Superior temporal gyrus (tissue), 1 donor: ENCODE data around the gene PNPLA2.

Experiments used
- DNase-seq: peaks from one replicate; pipeline ENCODE4 v3.0.0-alpha.2; 2016; ENCODE audit errors: extremely low spot score

PNPLA2 gene

DNA sequence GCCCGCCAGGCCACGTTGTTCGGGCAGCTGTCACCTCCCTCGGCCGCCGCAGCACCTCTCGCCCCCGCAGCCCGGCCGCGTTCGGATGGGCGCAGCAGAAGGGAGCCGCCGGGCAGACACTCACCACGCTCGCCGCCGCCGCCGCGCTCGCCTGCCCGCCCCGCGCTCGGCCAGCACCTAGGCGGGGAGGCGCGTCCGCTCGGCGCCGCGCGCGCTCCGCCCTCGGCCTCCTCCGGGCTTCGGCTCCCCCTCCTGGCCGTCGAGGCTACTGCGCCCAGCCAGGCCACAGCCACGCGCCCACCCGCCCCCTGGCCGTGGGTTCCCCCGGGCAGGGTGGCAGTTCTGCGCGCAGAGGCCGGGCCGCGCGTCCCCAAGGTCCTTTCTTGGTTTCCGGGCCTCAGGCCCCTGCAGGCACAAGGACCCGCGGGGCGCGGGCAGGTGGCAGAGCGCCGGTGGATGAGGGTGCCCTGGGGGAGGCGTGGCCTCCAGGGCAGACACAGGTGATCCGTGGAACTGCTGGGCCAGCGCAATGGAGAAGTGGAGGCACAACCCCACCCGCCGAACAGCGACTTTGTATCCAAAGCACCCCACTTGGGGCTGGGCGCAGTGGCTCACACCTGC is 20.5 kb upstream of the PNPLA2 start, which contains the start of gene SLC25A22:
SLC25A22 (minus strand) TSS at position 189 of the 621 bp plus-strand sequence. CDS start 3,275 bp downstream, outside the sequence.
- peak; percentile 75 for DNase-seq

GRCh38 chr11:799641-800316 is 18.9 kb upstream of the PNPLA2 start:
- DNase-seq = no peak

DNA sequence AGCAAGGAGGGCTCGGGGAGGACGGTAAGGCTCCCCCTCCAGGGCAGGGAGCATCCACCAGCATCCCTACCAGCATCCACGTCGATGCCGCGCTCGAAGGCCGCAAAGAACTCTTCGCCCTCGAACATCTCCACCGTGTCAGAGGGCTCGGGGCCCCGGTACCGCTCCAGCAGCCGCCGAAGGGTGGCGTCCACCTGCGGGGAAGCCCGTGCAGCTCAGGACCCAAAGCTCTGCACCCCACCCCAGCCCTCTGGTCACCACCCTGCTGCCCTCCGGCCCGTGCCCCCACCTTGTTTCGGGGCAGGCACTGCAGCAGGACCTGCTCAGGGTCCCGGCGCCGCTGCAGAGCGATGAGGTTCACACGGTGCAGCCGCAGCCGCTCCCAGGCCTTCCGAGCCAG is 18.2 kb upstream of the PNPLA2 start:
- DNase-seq = no peak

- no peak for DNase-seq
These were observed 17.5 kb upstream of the PNPLA2 start for GRCh38 chr11:801097-801780.

- DNase-seq = no peak
These were observed 16.6 kb upstream of the PNPLA2 start for GRCh38 chr11:802018-802617.

DNA sequence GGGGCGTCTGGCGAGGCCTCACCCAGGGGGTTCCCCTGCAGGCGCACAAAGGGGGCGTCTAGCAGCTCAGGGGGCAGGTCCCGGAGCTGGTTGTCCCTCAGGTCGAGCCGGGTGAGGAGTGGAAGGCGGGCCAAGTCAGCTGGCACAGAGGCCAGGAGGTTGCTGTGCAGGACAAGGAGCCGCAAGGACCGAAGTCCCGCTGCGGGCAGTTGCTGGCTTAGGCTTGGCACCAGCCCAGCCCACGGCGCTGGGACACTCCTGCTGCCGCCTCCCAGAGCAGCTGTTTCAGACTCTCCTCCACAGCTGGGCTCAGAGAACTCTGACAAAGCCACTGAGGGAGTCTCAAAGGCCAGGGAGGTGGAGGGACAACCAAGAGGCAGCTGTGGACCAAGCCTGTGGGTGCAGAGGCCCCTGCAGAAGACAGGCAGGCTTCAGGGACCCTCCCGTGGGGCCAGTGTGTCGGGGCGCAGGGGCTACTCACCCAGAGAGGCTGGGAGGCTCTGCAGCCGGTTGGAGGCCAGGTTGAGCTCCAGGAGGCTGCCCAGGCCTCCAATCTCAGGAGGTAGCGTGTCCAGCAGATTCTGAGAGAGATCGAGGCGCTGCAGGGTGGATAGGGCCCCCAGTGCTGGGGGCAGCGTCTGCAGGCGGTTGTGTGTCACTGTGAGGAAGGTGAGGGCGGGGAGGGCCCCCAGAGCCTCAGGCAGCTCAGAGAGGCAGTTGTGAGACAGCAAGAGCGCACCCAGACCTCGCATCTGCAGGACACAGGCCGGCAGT is 15.8 kb upstream of the PNPLA2 start:
- no peak for DNase-seq

DNA sequence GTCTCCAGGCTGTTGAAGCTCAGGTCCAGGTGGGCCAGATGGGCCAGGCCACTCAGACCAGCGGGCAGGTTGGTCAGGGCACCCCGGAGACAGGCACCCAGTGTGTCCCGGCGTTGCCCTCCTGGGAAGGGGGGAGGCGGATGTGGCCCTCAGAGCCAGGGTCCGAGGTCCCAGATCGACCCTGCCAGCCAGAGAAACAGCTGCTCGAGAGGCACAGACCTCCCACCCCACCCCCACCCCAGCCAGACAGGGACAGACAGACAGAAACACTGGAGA is 15.3 kb upstream of the PNPLA2 start:
- DNase-seq = no peak

GRCh38 chr11:803770-804598 is 14.7 kb upstream of the PNPLA2 start:
- DNase-seq = no peak

- no peak for DNase-seq
These were observed 14.1 kb upstream of the PNPLA2 start for GRCh38 chr11:804599-804964.

DNA sequence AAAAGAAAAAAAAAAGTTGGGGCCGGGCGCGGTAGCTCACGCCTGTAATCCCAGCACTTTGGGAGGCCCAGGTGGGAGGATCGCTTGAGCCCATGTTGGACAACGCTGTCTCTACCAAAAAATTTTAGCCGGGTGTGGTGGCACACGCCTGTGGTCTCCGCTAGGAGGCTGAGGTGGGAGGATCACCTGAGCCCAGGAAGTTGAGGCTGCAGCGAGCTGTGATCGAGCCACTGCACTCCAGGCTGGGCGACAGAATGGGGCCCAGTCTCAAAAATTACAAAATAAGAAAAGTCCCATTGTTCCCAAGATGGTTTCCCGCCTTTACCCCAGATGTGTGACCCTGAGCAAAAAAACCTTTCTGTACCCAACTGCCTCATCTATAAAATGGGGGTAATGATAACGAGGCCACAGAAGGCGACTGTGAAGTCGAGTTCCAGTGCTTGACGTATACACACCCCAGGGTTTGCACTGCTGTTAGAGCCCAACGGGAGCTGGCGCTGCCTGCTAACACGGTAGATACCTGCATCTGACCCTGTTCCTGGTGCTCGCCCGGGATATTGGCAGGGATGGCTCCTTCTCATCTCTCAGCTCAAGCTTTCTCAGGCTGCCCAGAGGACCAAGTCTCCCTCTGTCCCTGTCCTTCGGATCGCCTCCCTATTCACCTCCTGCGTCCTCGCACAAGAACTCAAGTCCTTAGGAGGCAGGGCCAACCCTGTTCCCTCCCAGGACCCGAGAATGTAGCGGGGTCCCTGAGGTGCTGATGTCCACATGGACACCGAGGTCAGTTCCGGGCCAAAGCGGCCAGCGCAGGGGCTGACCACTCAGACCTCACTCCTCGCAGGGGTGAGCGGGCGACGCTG is 10.1 kb upstream of the PNPLA2 start:
- no peak for DNase-seq

- peak; percentile 98 for DNase-seq
These were observed 9.3 kb upstream of the PNPLA2 start, which contains the start of gene RPLP2 for GRCh38 chr11:809287-810039. Gene RPLP2, plus strand, starts transcription at chr11:809967. Its CDS starts 268 bp downstream, at chr11:810235.

- no peak for DNase-seq
These were observed 8.6 kb upstream of the PNPLA2 start for GRCh38 chr11:810040-810567.

- DNase-seq = no peak
These were observed 7.1 kb upstream of the PNPLA2 start for GRCh38 chr11:811446-812245.

GRCh38 chr11:812390-812789 is 6.3 kb upstream of the PNPLA2 start:
- no peak for DNase-seq

GRCh38 chr11:813072-813455 is 5.7 kb upstream of the PNPLA2 start:
- DNase-seq = no peak

GRCh38 chr11:813456-814096 is 5.1 kb upstream of the PNPLA2 start:
- DNase-seq = no peak

DNA sequence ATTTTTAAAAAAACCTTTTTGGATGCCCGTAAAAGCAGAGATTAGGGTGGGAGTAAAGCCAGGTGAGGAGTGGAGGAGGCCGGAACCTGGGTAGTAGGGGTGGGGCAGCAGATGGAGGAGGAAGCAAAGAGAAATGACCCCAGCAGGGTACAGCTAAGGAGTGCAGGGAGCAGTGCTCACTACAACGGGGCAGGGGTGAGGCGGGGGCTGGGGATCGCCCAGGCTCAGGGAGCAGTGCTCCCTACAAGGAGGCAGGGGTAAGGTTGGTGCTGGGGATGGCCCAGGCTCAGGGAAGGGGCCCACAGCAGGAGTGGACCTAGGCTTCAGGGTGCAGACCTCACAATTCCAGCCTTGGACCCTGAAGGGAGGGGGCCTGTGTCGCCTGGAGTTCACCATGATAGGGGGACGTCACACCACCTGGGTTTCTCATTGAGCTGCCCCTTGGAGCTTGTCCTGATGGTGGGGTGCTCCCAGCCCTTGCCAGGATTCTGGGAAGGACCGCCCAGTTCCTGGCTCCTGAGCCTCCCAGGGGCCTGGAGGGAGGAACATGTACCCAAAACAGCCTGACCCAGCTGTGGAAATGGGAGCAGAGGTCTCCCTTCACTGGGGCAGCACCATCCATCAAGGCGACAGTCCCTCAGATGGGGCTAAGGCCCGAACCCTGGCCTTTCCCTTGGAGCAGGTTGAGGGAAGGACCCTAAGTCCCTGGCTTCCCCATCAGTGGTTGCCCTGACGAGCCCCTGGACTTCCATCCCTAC is 2.9 kb upstream of the PNPLA2 start:
- DNase-seq = no peak
